Tibial artery (tissue), 4 donors: ENCODE data around the gene IQGAP2.

Source experiments
- DNase-seq, 2 donors: peaks; one replicate each; pipeline ENCODE4 v3.0.0-alpha.2; 2019
- H3K27ac ChIP-seq, 2 donors: fragments of 200-600 bp; sonication (generic) in 1 of 2; 1 replicate in 1 of 2; 2 replicates in 1 of 2; pipeline ENCODE4 v1.5.1; 2018 to 2019; ENCODE audit warnings: mild to moderate bottlenecking in 1 of 2
- H3K27me3 ChIP-seq, 2 donors: fragments of 200-600 bp; sonication (generic) in 1 of 2; one replicate each; pipeline versions ENCODE4 v1.5.1 to v1.6.0; 2016 to 2019
- H3K36me3 ChIP-seq, 3 donors: fragments of 200-600 bp; sonication (generic) in 2 of 3; one replicate each; pipeline ENCODE4 v1.5.1; 2016 to 2019; ENCODE audit warnings: mild to moderate bottlenecking in 2 of 3
- H3K4me1 ChIP-seq, 4 donors: fragments of 200-600 bp; sonication (generic) in 2 of 4; 1 replicate in 3 of 4; 2 replicates in 1 of 4; pipeline ENCODE4 v1.5.1; 2016 to 2019
- H3K4me3 ChIP-seq, 2 donors: fragments of 200-600 bp; sonication (generic) in 1 of 2; 1 replicate in 1 of 2; 2 replicates in 1 of 2; pipeline ENCODE4 v1.5.1; 2018 to 2019; ENCODE audit warnings: mild to moderate bottlenecking in 2 of 2
- H3K9me3 ChIP-seq, 3 donors: fragments of 200-600 bp; sonication (generic) in 1 of 3; one replicate each; pipeline ENCODE4 v1.5.1; 2016 to 2019
- CTCF ChIP-seq, 2 experiments: fragments of 200-600 bp in 1 of 2; fragments of 450-650 bp in 1 of 2; IDR thresholded peaks; one replicate each; pipeline ENCODE4 v1.5.1; 2017 to 2019; ENCODE audit warnings: antibody characterized with exemption in 2 of 2, mild to moderate bottlenecking in 1 of 2, moderate library complexity in 1 of 2
- intact Hi-C: fragments of 100-400 bp; cut with DNase I; formaldehyde crosslinking; loops from one replicate; pipeline ENCODE4 v1.15.0; 2023; ENCODE audit warnings: low total_unique reads

Gene IQGAP2

DNA sequence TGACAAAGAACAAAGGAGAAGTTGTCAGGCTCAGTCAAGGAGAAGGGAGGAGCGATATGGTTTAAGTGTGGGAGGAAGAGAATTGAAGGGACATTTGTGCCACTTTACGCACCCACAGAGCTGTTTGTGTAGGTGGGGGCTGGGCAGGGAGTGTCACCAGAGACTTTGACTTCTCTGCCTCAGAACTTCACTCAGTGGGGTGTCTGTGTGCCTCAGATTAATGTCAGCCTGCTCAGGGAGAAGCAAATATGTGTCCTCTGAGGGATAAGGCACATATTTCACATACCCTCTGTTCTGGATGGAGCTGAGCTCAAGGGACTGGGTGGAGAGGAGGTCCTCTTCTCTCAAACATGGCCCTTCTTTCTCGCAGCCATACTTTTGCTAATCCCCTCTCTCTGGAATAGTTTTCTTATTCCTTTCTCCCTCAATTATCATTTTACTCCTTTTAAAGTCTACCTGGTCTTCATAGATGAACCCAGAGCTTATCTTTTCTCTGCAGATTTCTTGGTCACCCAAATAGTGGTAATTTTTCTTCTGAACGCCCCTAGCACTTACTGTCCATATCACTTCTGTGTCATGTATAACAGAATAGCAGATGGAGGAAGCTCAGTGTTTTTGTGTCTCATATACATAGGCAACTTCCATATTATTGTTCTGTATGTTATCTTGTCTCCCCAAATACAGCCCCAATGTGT is 77.0 kb downstream of the IQGAP2 start:
- Histone ChIP-seq H3K4me3 (no peak overlapping the region), H3K36me3 (no peaks in the 10 kb centered on the region), H3K9me3 (no peaks in the 10 kb centered on the region), H3K4me1 (no peaks in the 10 kb centered on the region), H3K27ac (no peak overlapping the region), H3K27me3 (no peaks in the 10 kb centered on the region)
- DNase-seq: no peak
- TF ChIP-seq CTCF (IDR thresholded peaks at IDR 0.05): no peak
- intact Hi-C loops: no loop called here

- no peak for DNase-seq
- H3K9me3 ChIP-seq: no peaks in the 10 kb centered on the region
- no peak for TF ChIP-seq CTCF (IDR thresholded peaks at IDR 0.05)
- H3K27me3 ChIP-seq: no peaks in the 10 kb centered on the region
- intact Hi-C loops: no loop called here
- H3K4me1 ChIP-seq: no peaks in the 10 kb centered on the region
- no peak overlapping the region for H3K4me3 ChIP-seq
- no peak overlapping the region for H3K27ac ChIP-seq
- H3K36me3 ChIP-seq: no peaks in the 10 kb centered on the region
Observed at GRCh38 chr5:76482984-76483383, 79.9 kb downstream of the IQGAP2 start.

DNA sequence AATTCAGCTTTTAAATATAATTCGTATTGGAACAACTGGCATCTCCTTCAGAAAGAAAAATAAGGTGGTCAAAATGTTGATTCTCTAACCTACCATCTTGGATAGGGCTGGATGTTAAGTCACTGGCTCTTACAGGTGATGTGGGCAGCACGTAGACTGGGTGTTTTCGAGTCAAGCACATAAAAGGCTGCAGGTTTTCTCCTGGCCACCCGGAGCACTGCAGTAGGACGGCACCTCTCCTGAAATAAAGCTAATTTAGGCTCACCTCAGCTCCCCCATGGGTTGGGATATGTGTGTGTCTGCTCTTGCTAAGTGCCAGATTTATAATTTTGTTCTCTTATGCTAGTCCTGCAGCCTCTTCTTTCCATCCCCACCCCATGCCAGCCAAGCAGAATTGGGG is 80.3 kb downstream of the IQGAP2 start:
- no peak for TF ChIP-seq CTCF (IDR thresholded peaks at IDR 0.05)
- Histone ChIP-seq H3K4me1 (no peaks in the 10 kb centered on the region), H3K36me3 (no peaks in the 10 kb centered on the region), H3K27me3 (no peaks in the 10 kb centered on the region), H3K4me3 (no peak overlapping the region), H3K27ac (no peak overlapping the region), H3K9me3 (no peaks in the 10 kb centered on the region)
- no peak for DNase-seq
- intact Hi-C loops: no loop called here

DNA sequence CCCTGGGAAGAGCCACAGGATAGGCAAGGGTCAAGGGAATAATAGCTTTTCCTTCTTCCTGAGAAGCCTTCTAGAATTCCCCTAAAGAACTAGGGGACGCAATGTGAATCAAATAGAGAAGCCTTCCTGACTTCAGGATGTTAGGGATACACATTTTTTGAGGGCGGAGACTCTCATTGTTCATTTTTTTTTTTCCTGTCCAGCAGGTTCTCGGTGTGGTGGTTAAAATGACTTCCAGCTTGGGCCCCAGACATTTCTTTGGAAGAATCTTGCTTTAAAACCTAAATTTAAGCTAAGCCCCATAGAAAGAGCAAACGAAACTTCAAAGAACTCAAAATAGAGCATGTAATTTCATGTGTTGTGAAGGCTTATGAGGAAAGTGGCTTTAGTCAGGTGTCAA is 80.8 kb downstream of the IQGAP2 start:
- H3K36me3 ChIP-seq: no peaks in the 10 kb centered on the region
- intact Hi-C loops: no loop called here
- H3K27me3 ChIP-seq: no peaks in the 10 kb centered on the region
- no peak overlapping the region for H3K27ac ChIP-seq
- no peak overlapping the region for H3K4me3 ChIP-seq
- no peak for TF ChIP-seq CTCF (IDR thresholded peaks at IDR 0.05)
- no peak for DNase-seq
- no peaks in the 10 kb centered on the region for H3K4me1 ChIP-seq
- H3K9me3 ChIP-seq: no peaks in the 10 kb centered on the region

GRCh38 chr5:76485511-76485910 is 82.4 kb downstream of the IQGAP2 start:
- Histone ChIP-seq H3K4me3 (no peak overlapping the region), H3K27ac (no peak overlapping the region), H3K4me1 (no peaks in the 10 kb centered on the region), H3K36me3 (no peaks in the 10 kb centered on the region), H3K27me3 (no peaks in the 10 kb centered on the region), H3K9me3 (no peaks in the 10 kb centered on the region)
- no peak for DNase-seq
- TF ChIP-seq CTCF (IDR thresholded peaks at IDR 0.05): no peak
- intact Hi-C loops: no loop called here

DNA sequence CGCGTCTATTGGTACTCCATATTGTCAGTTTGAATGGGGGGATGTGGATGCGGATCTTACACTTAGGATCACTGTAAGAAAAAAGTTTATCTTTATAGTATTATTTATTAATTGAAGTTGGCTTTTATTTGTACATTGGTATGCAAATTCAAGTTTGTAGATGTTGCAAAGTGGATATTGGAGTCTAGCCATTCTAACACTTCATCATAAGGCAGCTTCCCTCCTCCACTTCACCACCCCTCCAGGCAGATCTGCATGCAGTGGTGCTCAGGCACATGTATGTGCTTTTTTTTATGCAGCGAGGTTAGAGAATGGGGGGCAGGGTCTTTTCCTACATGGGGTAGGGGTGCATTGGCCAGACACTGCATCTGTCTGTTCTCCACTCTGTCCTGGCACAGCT is 84.3 kb downstream of the IQGAP2 start:
- no peaks in the 10 kb centered on the region for H3K27me3 ChIP-seq
- no peaks in the 10 kb centered on the region for H3K9me3 ChIP-seq
- no peak overlapping the region for H3K4me3 ChIP-seq
- H3K4me1 ChIP-seq: no peaks in the 10 kb centered on the region
- no peak for TF ChIP-seq CTCF (IDR thresholded peaks at IDR 0.05)
- H3K27ac ChIP-seq: no peak overlapping the region
- intact Hi-C loops: no loop called here
- DNase-seq: no peak
- H3K36me3 ChIP-seq: no peaks in the 10 kb centered on the region
